WTC11 (cell line): ENCODE results near the gene NMT2. TPM values are rescaled to one million over a fixed set of nuclear protein-coding genes. Genes with fewer than 3 reads are reported as not detected.
A peak's percentile ranks its signal among the peaks of the same experiment; 100 is the strongest.

Experiments
- ATAC-seq: fragments of 200-7000 bp; cut with Tn5 transposase; 2 replicates; pipeline ENCODE4 v1.10.0; 2021; ENCODE audit warnings: mild to moderate bottlenecking, moderate library complexity
- CTCF ChIA-PET: fragments of 300-600 bp; sonication (Branson Sonifier 250); formaldehyde crosslinking; loops from one replicate; lab custom pipeline; 2021; ENCODE audit warnings: antibody characterized with exemption; lab: Charles Lee
- POLR2A ChIA-PET: fragments of 350-600 bp; sonication (Branson Sonifier 250); formaldehyde crosslinking; loops from one replicate; lab custom pipeline; 2021; ENCODE audit warnings: antibody characterized with exemption; lab: Charles Lee
- DNase-seq: peaks from one replicate; pipeline ENCODE4 v3.0.0; 2021; ENCODE audit warnings: low spot score
- H3K27ac Mint-ChIP-seq: 2 replicates; pipeline ENCODE4 v1.8.0; 2021; ENCODE audit warnings: mixed read lengths
- H3K27me3 Mint-ChIP-seq: 2 replicates; pipeline ENCODE4 v1.8.0; 2021; ENCODE audit warnings: low read depth, mild to moderate bottlenecking, moderate library complexity, mixed read lengths
- H3K36me3 Mint-ChIP-seq: 2 replicates; pipeline ENCODE4 v1.8.0; 2021; ENCODE audit warnings: mixed read lengths
- H3K4me1 Mint-ChIP-seq: 2 replicates; pipeline ENCODE4 v1.8.0; 2022; ENCODE audit warnings: mixed read lengths
- H3K4me3 Mint-ChIP-seq: 2 replicates; pipeline ENCODE4 v1.8.0; 2021; ENCODE audit warnings: mild to moderate bottlenecking, moderate library complexity, mixed read lengths
- H3K9me3 Mint-ChIP-seq: 2 replicates; pipeline ENCODE4 v1.8.0; 2021; ENCODE audit warnings: mixed read lengths
- CREB1 ChIP-seq: sonication (generic); formaldehyde crosslinking; IDR thresholded peaks from 2 replicates; pipeline ENCODE4 v1.8.0; 2023; ENCODE audit warnings: mild to moderate bottlenecking, missing genetic modification reagents
- FOXP1 ChIP-seq: sonication (generic); formaldehyde crosslinking; IDR thresholded peaks from 2 replicates; pipeline ENCODE4 v1.8.0; 2022; ENCODE audit warnings: missing genetic modification reagents, mild to moderate bottlenecking, moderate library complexity, borderline replicate concordance
- GABPB1 ChIP-seq: sonication (generic); formaldehyde crosslinking; IDR thresholded peaks from 2 replicates; pipeline ENCODE4 v1.8.1; 2023; ENCODE audit warnings: mild to moderate bottlenecking, missing genetic modification reagents
- GTF2I ChIP-seq: fragments of 250-450 bp; sonication (Bioruptor Pico); conservative IDR thresholded peaks from 2 replicates; pipeline ENCODE4 v1.4.0; 2021; ENCODE audit warnings: mild to moderate bottlenecking
- HMGA2 ChIP-seq: fragments of 250-450 bp; sonication (Bioruptor Pico); IDR thresholded peaks from 2 replicates; pipeline ENCODE4 v1.4.0; 2021; ENCODE audit warnings: mild to moderate bottlenecking, moderate library complexity
- NFATC4 ChIP-seq: fragments of 250-450 bp; sonication (Bioruptor Pico); IDR thresholded peaks from 2 replicates; pipeline ENCODE4 v1.9.0; 2021; ENCODE audit warnings: mild to moderate bottlenecking
- NFYB ChIP-seq: sonication (generic); formaldehyde crosslinking; conservative IDR thresholded peaks from 2 replicates; pipeline ENCODE4 v1.8.0; 2022; ENCODE audit warnings: low read depth, missing genetic modification reagents
- NR2C2 ChIP-seq: sonication (generic); formaldehyde crosslinking; IDR thresholded peaks from 2 replicates; pipeline ENCODE4 v1.8.0; 2022; ENCODE audit warnings: mild to moderate bottlenecking, missing genetic modification reagents
- SMAD3 ChIP-seq: sonication (generic); formaldehyde crosslinking; IDR thresholded peaks from 2 replicates; pipeline ENCODE4 v1.8.0; 2022; ENCODE audit warnings: missing genetic modification reagents, mild to moderate bottlenecking, borderline replicate concordance
- ZBTB21 ChIP-seq: sonication (generic); formaldehyde crosslinking; IDR thresholded peaks from 2 replicates; pipeline ENCODE4 v1.8.1; 2023; ENCODE audit warnings: mild to moderate bottlenecking, missing genetic modification reagents, borderline replicate concordance
- ZNF121 ChIP-seq: sonication (generic); formaldehyde crosslinking; IDR thresholded peaks from 2 replicates; pipeline ENCODE4 v1.8.0; 2023; ENCODE audit warnings: missing genetic modification reagents
- ZNF416 ChIP-seq: fragments of 250-450 bp; sonication (Bioruptor Pico); IDR thresholded peaks from 2 replicates; pipeline ENCODE4 v1.9.0; 2021; ENCODE audit warnings: mild to moderate bottlenecking, inconsistent platforms
- total RNA-seq: library from RNA; stranded (reverse); gene quantifications from 3 replicates; pipeline ENCODE4 v1.2.3, GENCODE V29; 2021
- TF ChIP-seq, protein P1 (sequence below): sonication (generic); formaldehyde crosslinking; IDR thresholded peaks from 2 replicates; pipeline ENCODE4 v1.8.1; 2022; ENCODE audit warnings: missing genetic modification reagents, borderline replicate concordance
- TF ChIP-seq, protein P2 (sequence below): sonication (generic); formaldehyde crosslinking; IDR thresholded peaks from 2 replicates; pipeline ENCODE4 v1.8.0; 2023; ENCODE audit warnings: mild to moderate bottlenecking, missing genetic modification reagents
- TF ChIP-seq, protein P3 (sequence below): fragments of 250-450 bp; sonication (Bioruptor Pico); IDR thresholded peaks from 2 replicates; pipeline ENCODE4 v1.8.0; 2021; ENCODE audit warnings: mild to moderate bottlenecking
- TF ChIP-seq, protein P4 (sequence below): sonication (generic); formaldehyde crosslinking; IDR thresholded peaks from 2 replicates; pipeline ENCODE4 v1.8.0; 2023; ENCODE audit warnings: missing genetic modification reagents
- TF ChIP-seq, protein P5 (sequence below): sonication (generic); formaldehyde crosslinking; IDR thresholded peaks from 2 replicates; pipeline ENCODE4 v1.8.0; 2022; ENCODE audit warnings: mild to moderate bottlenecking, missing genetic modification reagents

The NMT2 gene
- total RNA-seq, 1 experiment from 2014 or later = 11.7 TPM

DNA sequence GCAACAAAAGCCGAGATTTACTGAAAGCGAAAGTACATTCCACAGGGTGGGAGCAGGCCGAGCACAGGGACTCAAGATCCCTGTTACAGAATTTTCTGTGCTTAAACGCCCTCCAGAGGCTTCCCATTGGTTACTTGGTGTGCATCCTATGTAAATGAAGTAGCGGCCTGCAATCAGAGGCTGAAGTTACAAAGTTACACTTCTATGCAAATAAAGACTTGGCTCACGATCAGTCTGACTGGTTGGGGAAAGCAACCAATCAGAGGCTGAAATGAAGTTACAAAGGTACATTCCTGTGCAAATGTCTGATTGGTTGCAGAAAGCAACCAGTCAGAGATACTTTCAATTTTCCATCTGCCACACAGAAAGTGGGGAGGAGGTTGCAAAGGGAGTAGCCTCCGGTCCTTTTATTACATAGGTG lies 84.0 kb downstream of the NMT2 start:
- no peak overlapping the region for H3K4me3 Mint-ChIP-seq
- no peaks in the 10 kb centered on the region for H3K9me3 Mint-ChIP-seq
- ChIA-PET CTCF (no interaction called here), POLR2A (no interaction called here)
- peaks cover 2% of the 10 kb centered on the region; the same call in 1 of the 2 replicates for H3K36me3 Mint-ChIP-seq
- peaks cover 3% of the 10 kb centered on the region; the same call in 1 of the 2 replicates for H3K27me3 Mint-ChIP-seq
- peak; percentile 24 for DNase-seq
- H3K27ac Mint-ChIP-seq = peak overlapping the region; percentile 65
- peak; percentile 43 for ATAC-seq
- H3K4me1 Mint-ChIP-seq = peaks cover 16% of the 10 kb centered on the region
- TF ChIP-seq GABPB1 (CRISPR knock-in tag) (0 out of 2 replicates have a peak, but pooled peaks have one; percentile 34), FOXP1 (no peak), NFYB (CRISPR knock-in tag) (peak; percentile 69)

DNA sequence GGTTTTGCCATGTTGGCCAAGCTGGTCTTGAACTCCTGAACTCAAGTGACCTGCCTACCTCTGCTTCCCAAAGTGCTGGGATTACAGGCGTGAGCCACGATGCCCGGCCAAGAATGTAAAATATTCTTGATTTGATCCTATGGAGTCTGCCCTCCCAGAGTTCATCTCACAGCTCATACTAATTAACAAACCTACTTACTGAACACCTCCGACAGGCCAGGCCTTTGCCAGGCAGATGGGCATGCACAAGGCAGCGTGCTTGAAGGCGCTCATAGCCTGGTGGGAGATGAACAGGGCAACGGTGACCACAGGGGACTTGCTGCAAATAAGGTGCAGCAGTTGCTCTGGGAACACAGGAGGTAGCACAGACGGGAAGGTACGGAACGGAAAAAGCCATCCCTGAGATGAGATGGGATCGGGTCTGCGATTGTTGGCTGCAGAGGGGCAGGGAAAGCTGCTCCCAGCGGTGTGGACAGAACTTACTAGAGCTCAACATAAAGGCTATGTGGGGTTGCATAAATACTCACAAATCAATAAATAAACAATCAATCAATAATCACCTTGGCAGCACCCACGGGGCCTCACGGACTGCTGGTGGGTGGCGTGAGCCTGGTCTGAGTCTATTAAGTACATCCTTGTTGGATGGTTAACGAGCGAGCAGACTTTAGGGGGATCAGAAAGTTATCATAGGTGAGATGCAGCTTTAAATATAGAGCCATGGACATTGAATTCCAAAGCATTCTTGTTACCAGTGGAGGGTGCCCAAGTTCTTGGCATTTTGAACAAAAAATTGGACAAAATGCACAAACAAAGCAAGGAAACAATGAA lies 84.6 kb downstream of the NMT2 start:
- Mint-ChIP-seq H3K9me3 (no peaks in the 10 kb centered on the region), H3K4me3 (no peak overlapping the region; the same call in 1 of the 2 replicates), H3K4me1 (peaks cover 16% of the 10 kb centered on the region), H3K27me3 (peaks cover 3% of the 10 kb centered on the region; the same call in 1 of the 2 replicates), H3K36me3 (peaks cover 2% of the 10 kb centered on the region; the same call in 1 of the 2 replicates), H3K27ac (peak overlapping the region; percentile 65)
- no peak for TF ChIP-seq HMGA2 (CRISPR knock-in tag)
- no peak for TF ChIP-seq NFATC4 (CRISPR knock-in tag)
- TF ChIP-seq, protein P1, sequence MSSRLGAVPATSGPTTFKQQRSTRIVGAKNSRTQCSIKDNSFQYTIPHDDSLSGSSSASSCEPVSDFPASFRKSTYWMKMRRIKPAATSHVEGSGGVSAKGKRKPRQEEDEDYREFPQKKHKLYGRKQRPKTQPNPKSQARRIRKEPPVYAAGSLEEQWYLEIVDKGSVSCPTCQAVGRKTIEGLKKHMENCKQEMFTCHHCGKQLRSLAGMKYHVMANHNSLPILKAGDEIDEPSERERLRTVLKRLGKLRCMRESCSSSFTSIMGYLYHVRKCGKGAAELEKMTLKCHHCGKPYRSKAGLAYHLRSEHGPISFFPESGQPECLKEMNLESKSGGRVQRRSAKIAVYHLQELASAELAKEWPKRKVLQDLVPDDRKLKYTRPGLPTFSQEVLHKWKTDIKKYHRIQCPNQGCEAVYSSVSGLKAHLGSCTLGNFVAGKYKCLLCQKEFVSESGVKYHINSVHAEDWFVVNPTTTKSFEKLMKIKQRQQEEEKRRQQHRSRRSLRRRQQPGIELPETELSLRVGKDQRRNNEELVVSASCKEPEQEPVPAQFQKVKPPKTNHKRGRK (CRISPR knock-in tag) = no peak
- no peak for TF ChIP-seq NR2C2 (CRISPR knock-in tag)
- TF ChIP-seq, protein P2, sequence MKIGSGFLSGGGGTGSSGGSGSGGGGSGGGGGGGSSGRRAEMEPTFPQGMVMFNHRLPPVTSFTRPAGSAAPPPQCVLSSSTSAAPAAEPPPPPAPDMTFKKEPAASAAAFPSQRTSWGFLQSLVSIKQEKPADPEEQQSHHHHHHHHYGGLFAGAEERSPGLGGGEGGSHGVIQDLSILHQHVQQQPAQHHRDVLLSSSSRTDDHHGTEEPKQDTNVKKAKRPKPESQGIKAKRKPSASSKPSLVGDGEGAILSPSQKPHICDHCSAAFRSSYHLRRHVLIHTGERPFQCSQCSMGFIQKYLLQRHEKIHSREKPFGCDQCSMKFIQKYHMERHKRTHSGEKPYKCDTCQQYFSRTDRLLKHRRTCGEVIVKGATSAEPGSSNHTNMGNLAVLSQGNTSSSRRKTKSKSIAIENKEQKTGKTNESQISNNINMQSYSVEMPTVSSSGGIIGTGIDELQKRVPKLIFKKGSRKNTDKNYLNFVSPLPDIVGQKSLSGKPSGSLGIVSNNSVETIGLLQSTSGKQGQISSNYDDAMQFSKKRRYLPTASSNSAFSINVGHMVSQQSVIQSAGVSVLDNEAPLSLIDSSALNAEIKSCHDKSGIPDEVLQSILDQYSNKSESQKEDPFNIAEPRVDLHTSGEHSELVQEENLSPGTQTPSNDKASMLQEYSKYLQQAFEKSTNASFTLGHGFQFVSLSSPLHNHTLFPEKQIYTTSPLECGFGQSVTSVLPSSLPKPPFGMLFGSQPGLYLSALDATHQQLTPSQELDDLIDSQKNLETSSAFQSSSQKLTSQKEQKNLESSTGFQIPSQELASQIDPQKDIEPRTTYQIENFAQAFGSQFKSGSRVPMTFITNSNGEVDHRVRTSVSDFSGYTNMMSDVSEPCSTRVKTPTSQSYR = no peak
- TF ChIP-seq GTF2I = no peak
- TF ChIP-seq, protein P3, sequence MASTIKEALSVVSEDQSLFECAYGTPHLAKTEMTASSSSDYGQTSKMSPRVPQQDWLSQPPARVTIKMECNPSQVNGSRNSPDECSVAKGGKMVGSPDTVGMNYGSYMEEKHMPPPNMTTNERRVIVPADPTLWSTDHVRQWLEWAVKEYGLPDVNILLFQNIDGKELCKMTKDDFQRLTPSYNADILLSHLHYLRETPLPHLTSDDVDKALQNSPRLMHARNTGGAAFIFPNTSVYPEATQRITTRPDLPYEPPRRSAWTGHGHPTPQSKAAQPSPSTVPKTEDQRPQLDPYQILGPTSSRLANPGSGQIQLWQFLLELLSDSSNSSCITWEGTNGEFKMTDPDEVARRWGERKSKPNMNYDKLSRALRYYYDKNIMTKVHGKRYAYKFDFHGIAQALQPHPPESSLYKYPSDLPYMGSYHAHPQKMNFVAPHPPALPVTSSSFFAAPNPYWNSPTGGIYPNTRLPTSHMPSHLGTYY = no peak
- TF ChIP-seq, protein P4, sequence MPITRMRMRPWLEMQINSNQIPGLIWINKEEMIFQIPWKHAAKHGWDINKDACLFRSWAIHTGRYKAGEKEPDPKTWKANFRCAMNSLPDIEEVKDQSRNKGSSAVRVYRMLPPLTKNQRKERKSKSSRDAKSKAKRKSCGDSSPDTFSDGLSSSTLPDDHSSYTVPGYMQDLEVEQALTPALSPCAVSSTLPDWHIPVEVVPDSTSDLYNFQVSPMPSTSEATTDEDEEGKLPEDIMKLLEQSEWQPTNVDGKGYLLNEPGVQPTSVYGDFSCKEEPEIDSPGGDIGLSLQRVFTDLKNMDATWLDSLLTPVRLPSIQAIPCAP (CRISPR knock-in tag) = no peak
- no peak for TF ChIP-seq CREB1
- TF ChIP-seq ZBTB21 = no peak
- no peak for TF ChIP-seq SMAD3 (CRISPR knock-in tag)
- TF ChIP-seq ZNF121 (CRISPR knock-in tag) = no peak
- no peak for TF ChIP-seq ZNF416 (CRISPR knock-in tag)
- TF ChIP-seq, protein P5, sequence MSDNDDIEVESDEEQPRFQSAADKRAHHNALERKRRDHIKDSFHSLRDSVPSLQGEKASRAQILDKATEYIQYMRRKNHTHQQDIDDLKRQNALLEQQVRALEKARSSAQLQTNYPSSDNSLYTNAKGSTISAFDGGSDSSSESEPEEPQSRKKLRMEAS (CRISPR knock-in tag) = no peak
- POLR2A ChIA-PET = no interaction called here
- ATAC-seq (no peak), DNase-seq (no peak)
- CTCF ChIA-PET = no interaction called here
